ENCODE measurements around the gene PCOLCE2. TPM values are rescaled to one million over a fixed set of nuclear protein-coding genes. Genes with fewer than 3 reads are reported as not detected.

PCOLCE2 gene
- total and polyA plus RNA-seq, 2 experiments from 2014 or later = 45.4 to 46.4 TPM

DNA sequence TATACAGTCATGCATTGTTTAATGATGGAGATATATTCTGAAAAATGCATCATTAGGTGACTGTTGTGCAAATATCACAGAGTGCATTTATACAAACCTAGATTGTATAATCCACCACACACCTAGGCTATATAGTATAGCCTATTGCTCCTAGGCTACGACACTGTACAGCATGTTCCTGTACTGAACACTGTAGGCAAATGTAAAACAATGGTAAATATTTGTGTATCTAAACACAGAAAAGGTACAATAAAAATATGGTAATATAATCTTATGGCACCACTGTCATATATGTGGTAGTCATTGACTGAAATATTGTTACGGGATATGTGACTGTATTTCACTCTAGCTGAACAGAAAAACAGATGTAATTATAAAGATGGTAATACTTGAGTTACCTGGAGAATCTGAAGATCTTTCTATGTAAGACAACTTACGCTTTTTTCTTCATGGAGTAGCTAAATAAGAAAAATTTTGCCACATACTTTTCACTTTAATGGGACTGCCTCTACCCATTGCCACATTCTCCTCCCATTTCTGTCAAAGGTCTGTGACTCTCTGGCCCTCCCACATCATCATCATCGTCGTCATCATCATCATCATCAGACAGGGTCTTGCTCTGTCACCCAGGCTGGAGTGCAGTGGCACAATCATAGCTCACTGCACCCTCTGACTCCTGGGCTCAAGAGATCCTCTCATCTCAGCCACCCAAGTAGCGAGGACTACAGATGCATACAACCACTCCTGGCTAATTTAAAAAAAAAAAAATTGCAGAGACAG, 7.2 kb downstream of the PCOLCE2 start:
- Histone ChIP-seq H3K9me3 (ENCODE audit: low read depth) (no peaks in the 10 kb centered on the region), H3K4me2 (ENCODE audit: unreplicated experiment) (no peak overlapping the region), H3K36me3 (ENCODE audit: low read depth) (no peaks in the 10 kb centered on the region), H3K9ac (no peak overlapping the region), H4K20me1 (ENCODE audit: insufficient read depth) (no peaks in the 10 kb centered on the region), H2AFZ (no peak overlapping the region), H3K27ac (no peak overlapping the region), H3K4me1 (ENCODE audit: insufficient read depth) (peaks cover 4% of the 10 kb centered on the region), H3K9me2 (ENCODE audit: insufficient read depth) (no peaks in the 10 kb centered on the region), H3K4me3 (no peak overlapping the region), H3K79me2 (ENCODE audit: insufficient read depth) (no peaks in the 10 kb centered on the region), H3F3A (ENCODE audit: insufficient read depth) (0 out of 2 replicates have a peak, but pooled peaks cover 3% of the 10 kb centered on the region), H3K27me3 (replicated peaks; ENCODE audit: insufficient read depth) (no peaks in the 10 kb centered on the region)
- TF ChIP-seq EZH2phosphoT487 (IDR thresholded peaks at IDR 0.05; ENCODE audit: insufficient read depth, low read depth) (no peak), EZH2 (IDR thresholded peaks at IDR 0.05; ENCODE audit: insufficient read depth, poor library complexity, severe bottlenecking) (no peak)
- in situ Hi-C loops (cut with MboI) = no loop called here
- 96 to 98% methylated on average over 6 of the region's 6 CpGs for WGBS, 2 experiments (ENCODE audit: low coverage in 1 of 2, low lambda C conversion rate in 2 of 2, missing lambda C conversion rate in 2 of 2)
- no peak for DNase-seq

DNA sequence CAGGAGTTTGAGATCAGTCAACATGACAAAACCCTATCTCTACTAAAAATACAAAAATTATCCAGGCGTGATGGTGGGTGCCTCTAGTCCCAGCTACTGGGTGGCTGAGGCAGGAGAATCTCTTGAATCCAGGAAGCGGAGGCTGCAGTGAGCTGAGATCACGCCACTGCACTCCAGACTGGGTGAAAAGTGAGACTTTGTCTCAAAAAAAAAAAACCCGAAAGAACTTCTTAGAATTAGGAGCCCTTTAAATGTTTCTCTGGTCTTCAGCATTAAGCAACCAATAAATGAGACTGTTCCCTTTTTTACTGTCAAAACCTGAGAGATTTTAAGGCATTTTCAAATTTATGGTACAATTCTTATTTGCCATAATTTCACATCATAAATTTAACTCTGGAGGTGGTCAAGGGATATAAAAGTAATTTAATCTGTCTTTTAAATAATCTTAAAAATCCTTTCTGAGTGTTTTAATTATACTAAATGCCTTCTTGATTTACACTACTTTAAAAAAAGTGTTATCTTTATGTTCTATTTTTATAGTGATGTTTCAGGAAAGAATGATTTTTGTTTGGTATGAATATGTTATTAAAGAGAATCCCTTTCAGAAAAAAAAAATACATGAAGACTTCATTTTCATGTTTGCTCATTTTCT, 10.1 kb downstream of the PCOLCE2 start:
- H3K4me3 ChIP-seq = no peak overlapping the region
- in situ Hi-C loops (cut with MboI) = no loop called here
- no peak overlapping the region for H2AFZ ChIP-seq
- no peaks in the 10 kb centered on the region for H3K9me3 ChIP-seq (ENCODE audit: low read depth)
- H3K4me2 ChIP-seq (ENCODE audit: unreplicated experiment) = no peak overlapping the region
- no peak overlapping the region for H3K27ac ChIP-seq
- no peaks in the 10 kb centered on the region for H3F3A ChIP-seq (ENCODE audit: insufficient read depth)
- no peak for DNase-seq
- no peak overlapping the region for H3K9ac ChIP-seq
- no peaks in the 10 kb centered on the region for H4K20me1 ChIP-seq (ENCODE audit: insufficient read depth)
- TF ChIP-seq EZH2phosphoT487 (IDR thresholded peaks at IDR 0.05; ENCODE audit: insufficient read depth, low read depth) (no peak), EZH2 (IDR thresholded peaks at IDR 0.05; ENCODE audit: insufficient read depth, poor library complexity, severe bottlenecking) (no peak)
- H3K79me2 ChIP-seq (ENCODE audit: insufficient read depth) = no peaks in the 10 kb centered on the region
- H3K9me2 ChIP-seq (ENCODE audit: insufficient read depth) = no peaks in the 10 kb centered on the region
- 90 to 91% methylated on average over 4 of the region's 4 CpGs for WGBS, 2 experiments (ENCODE audit: low coverage in 1 of 2, low lambda C conversion rate in 2 of 2, missing lambda C conversion rate in 2 of 2)
- no peaks in the 10 kb centered on the region for H3K4me1 ChIP-seq (ENCODE audit: insufficient read depth)
- H3K27me3 ChIP-seq (replicated peaks; ENCODE audit: insufficient read depth) = no peaks in the 10 kb centered on the region
- H3K36me3 ChIP-seq (ENCODE audit: low read depth) = no peaks in the 10 kb centered on the region

DNA sequence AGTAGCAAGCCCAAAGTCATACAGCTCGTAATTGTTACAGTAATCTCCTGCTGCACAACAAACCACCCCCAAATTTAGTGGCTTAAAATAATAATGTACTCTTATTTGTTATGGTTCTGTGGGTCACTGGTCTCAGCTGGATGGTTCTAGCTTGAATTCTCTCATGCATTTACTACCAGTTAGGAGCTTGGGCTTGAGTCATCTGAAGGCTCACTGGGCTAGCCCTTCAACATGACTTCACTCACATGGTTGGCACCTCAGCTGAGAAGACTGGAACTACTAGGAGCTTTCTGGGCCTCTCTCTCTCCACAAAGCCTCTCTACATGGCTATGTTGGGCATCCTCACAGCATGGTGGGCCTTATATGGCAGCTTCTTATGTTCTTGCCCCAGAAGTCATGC, 12.5 kb downstream of the PCOLCE2 start:
- Histone ChIP-seq H3K9ac (no peak overlapping the region), H3K27me3 (replicated peaks; ENCODE audit: insufficient read depth) (no peaks in the 10 kb centered on the region), H2AFZ (no peak overlapping the region), H3K27ac (no peak overlapping the region), H3K4me2 (ENCODE audit: unreplicated experiment) (no peak overlapping the region), H3K4me1 (ENCODE audit: insufficient read depth) (no peaks in the 10 kb centered on the region), H4K20me1 (ENCODE audit: insufficient read depth) (no peaks in the 10 kb centered on the region), H3K79me2 (ENCODE audit: insufficient read depth) (no peaks in the 10 kb centered on the region), H3K9me3 (ENCODE audit: low read depth) (no peaks in the 10 kb centered on the region), H3K9me2 (ENCODE audit: insufficient read depth) (no peaks in the 10 kb centered on the region), H3K4me3 (no peak overlapping the region), H3K36me3 (ENCODE audit: low read depth) (no peaks in the 10 kb centered on the region), H3F3A (ENCODE audit: insufficient read depth) (no peaks in the 10 kb centered on the region)
- TF ChIP-seq EZH2phosphoT487 (IDR thresholded peaks at IDR 0.05; ENCODE audit: insufficient read depth, low read depth) (no peak), EZH2 (IDR thresholded peaks at IDR 0.05; ENCODE audit: insufficient read depth, poor library complexity, severe bottlenecking) (no peak)
- in situ Hi-C loops (cut with MboI) = no loop called here
- no peak for DNase-seq
- WGBS, 2 experiments (ENCODE audit: low coverage in 1 of 2, low lambda C conversion rate in 2 of 2, missing lambda C conversion rate in 2 of 2) = 73 to 87% methylated on average over 1 of the region's 1 CpG

DNA sequence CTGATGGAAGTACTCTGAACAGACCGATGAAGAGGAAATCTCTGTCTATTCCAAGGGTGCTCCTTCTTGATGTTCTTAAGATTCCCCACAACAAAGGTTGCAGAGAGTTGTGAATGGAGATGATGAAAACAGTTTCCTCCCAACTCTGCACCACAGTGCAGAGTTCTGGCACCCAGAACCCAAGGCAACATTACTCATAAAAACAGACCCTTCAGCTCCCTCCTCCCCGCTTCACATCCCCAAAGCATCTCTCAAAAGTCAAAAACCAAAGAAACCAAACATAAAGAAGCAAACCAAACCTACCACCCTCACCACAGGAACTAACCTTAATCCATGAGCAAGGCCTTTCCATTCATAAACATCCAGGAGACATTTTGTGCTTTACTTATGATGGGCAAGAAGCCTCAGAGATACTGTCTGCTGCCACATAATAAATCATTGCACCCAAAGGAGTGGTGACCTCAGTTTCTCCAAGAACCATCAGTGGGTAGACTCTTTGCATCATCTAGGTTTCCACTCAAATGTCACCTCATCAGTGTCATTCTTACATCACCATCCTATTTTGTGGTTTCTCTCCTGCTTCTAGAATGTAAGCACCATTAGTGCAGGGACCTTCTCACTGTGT, 13.2 kb downstream of the PCOLCE2 start:
- Histone ChIP-seq H3K9me2 (ENCODE audit: insufficient read depth) (no peaks in the 10 kb centered on the region), H3K4me1 (ENCODE audit: insufficient read depth) (no peaks in the 10 kb centered on the region), H2AFZ (no peak overlapping the region), H3K4me2 (ENCODE audit: unreplicated experiment) (no peak overlapping the region), H3K36me3 (ENCODE audit: low read depth) (no peaks in the 10 kb centered on the region), H3K27me3 (replicated peaks; ENCODE audit: insufficient read depth) (no peaks in the 10 kb centered on the region), H3K4me3 (no peak overlapping the region), H3K9me3 (ENCODE audit: low read depth) (no peaks in the 10 kb centered on the region), H3K27ac (no peak overlapping the region), H3K79me2 (ENCODE audit: insufficient read depth) (no peaks in the 10 kb centered on the region), H4K20me1 (ENCODE audit: insufficient read depth) (no peaks in the 10 kb centered on the region), H3K9ac (no peak overlapping the region), H3F3A (ENCODE audit: insufficient read depth) (no peaks in the 10 kb centered on the region)
- TF ChIP-seq EZH2 (IDR thresholded peaks at IDR 0.05; ENCODE audit: insufficient read depth, poor library complexity, severe bottlenecking) (no peak), EZH2phosphoT487 (IDR thresholded peaks at IDR 0.05; ENCODE audit: insufficient read depth, low read depth) (no peak)
- in situ Hi-C loops (cut with MboI) = no loop called here
- no peak for DNase-seq
- WGBS, 2 experiments (ENCODE audit: low coverage in 1 of 2, low lambda C conversion rate in 2 of 2, missing lambda C conversion rate in 2 of 2) = 96 to 98% methylated on average over 2 of the region's 2 CpGs

All from GM23248 (cell line).